HEK293 (cell line): ENCODE results near the gene IL5RA.

Experiments used
- ZNF362 ChIP-seq: fragments of 450-650 bp; formaldehyde crosslinking; IDR thresholded peaks from 2 replicates; pipeline ENCODE4 v1.5.1; 2016; ENCODE audit warnings: missing biosample characterization, missing genetic modification characterization
- ZNF416 ChIP-seq: fragments of 450-650 bp; formaldehyde crosslinking; IDR thresholded peaks from 2 replicates; pipeline ENCODE4 v1.5.1; 2016; ENCODE audit warnings: missing biosample characterization, missing genetic modification characterization
- ZNF76 ChIP-seq: fragments of 450-650 bp; formaldehyde crosslinking; IDR thresholded peaks from 2 replicates; pipeline ENCODE4; 2016; ENCODE audit warnings: low read depth, missing biosample characterization, missing genetic modification characterization, borderline replicate concordance
- ZSCAN4 ChIP-seq: fragments of 450-650 bp; formaldehyde crosslinking; IDR thresholded peaks from 2 replicates; pipeline ENCODE4 v1.5.1; 2017; ENCODE audit warnings: missing biosample characterization, missing genetic modification characterization
- TF ChIP-seq, protein P1 (sequence below): IDR thresholded peaks from 2 replicates; pipeline ENCODE4 v1.6.1; 2011; ENCODE audit warnings: mild to moderate bottlenecking, low read depth, low read length, borderline replicate concordance
- TF ChIP-seq, protein P2 (sequence below): fragments of 450-650 bp; formaldehyde crosslinking; IDR thresholded peaks from 2 replicates; pipeline ENCODE4; 2016; ENCODE audit warnings: missing biosample characterization, missing genetic modification characterization
- TF ChIP-seq, protein P3 (sequence below): fragments of 450-650 bp; formaldehyde crosslinking; IDR thresholded peaks from 2 replicates; pipeline ENCODE4 v1.5.1; 2016; ENCODE audit warnings: missing biosample characterization, missing genetic modification characterization
- TF ChIP-seq, protein P4 (sequence below): fragments of 450-650 bp; formaldehyde crosslinking; IDR thresholded peaks from 2 replicates; pipeline ENCODE4 v1.5.1; 2016; ENCODE audit warnings: missing biosample characterization, missing genetic modification characterization

DNA sequence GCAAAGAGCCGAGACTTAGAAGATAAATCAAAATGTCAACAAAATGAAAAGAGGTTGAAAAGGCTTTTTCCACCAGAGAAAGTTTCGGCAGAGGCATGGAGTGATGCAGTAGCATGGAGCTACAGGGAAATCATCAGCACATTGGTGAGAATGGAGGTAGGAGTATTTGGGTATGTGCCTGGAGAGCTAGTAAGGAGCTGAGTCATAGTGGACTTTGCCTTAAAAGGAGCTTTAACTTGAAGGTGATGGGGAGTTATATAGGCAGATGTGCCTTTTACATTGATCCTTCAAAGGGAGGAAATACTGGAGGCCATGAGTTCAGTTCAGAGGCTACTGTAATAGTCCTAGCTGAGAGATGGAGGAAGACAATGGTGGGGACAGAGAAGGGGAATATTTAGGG is 44.3 kb downstream of the IL5RA start:
- TF ChIP-seq, protein P1, sequence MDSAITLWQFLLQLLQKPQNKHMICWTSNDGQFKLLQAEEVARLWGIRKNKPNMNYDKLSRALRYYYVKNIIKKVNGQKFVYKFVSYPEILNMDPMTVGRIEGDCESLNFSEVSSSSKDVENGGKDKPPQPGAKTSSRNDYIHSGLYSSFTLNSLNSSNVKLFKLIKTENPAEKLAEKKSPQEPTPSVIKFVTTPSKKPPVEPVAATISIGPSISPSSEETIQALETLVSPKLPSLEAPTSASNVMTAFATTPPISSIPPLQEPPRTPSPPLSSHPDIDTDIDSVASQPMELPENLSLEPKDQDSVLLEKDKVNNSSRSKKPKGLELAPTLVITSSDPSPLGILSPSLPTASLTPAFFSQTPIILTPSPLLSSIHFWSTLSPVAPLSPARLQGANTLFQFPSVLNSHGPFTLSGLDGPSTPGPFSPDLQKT: no peak
- no peak for TF ChIP-seq ZNF416 (tag by site-specific recombination)
- TF ChIP-seq, protein P2, sequence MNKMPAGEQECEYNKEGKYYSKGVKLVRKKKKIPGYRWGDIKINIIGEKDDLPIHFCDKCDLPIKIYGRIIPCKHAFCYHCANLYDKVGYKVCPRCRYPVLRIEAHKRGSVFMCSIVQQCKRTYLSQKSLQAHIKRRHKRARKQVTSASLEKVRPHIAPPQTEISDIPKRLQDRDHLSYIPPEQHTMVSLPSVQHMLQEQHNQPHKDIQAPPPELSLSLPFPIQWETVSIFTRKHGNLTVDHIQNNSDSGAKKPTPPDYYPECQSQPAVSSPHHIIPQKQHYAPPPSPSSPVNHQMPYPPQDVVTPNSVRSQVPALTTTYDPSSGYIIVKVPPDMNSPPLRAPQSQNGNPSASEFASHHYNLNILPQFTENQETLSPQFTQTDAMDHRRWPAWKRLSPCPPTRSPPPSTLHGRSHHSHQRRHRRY (tag by site-specific recombination): no peak
- no peak for TF ChIP-seq ZNF362 (tag by site-specific recombination)
- TF ChIP-seq, protein P3, sequence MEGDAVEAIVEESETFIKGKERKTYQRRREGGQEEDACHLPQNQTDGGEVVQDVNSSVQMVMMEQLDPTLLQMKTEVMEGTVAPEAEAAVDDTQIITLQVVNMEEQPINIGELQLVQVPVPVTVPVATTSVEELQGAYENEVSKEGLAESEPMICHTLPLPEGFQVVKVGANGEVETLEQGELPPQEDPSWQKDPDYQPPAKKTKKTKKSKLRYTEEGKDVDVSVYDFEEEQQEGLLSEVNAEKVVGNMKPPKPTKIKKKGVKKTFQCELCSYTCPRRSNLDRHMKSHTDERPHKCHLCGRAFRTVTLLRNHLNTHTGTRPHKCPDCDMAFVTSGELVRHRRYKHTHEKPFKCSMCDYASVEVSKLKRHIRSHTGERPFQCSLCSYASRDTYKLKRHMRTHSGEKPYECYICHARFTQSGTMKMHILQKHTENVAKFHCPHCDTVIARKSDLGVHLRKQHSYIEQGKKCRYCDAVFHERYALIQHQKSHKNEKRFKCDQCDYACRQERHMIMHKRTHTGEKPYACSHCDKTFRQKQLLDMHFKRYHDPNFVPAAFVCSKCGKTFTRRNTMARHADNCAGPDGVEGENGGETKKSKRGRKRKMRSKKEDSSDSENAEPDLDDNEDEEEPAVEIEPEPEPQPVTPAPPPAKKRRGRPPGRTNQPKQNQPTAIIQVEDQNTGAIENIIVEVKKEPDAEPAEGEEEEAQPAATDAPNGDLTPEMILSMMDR (tag by site-specific recombination): no peak
- TF ChIP-seq, protein P4, sequence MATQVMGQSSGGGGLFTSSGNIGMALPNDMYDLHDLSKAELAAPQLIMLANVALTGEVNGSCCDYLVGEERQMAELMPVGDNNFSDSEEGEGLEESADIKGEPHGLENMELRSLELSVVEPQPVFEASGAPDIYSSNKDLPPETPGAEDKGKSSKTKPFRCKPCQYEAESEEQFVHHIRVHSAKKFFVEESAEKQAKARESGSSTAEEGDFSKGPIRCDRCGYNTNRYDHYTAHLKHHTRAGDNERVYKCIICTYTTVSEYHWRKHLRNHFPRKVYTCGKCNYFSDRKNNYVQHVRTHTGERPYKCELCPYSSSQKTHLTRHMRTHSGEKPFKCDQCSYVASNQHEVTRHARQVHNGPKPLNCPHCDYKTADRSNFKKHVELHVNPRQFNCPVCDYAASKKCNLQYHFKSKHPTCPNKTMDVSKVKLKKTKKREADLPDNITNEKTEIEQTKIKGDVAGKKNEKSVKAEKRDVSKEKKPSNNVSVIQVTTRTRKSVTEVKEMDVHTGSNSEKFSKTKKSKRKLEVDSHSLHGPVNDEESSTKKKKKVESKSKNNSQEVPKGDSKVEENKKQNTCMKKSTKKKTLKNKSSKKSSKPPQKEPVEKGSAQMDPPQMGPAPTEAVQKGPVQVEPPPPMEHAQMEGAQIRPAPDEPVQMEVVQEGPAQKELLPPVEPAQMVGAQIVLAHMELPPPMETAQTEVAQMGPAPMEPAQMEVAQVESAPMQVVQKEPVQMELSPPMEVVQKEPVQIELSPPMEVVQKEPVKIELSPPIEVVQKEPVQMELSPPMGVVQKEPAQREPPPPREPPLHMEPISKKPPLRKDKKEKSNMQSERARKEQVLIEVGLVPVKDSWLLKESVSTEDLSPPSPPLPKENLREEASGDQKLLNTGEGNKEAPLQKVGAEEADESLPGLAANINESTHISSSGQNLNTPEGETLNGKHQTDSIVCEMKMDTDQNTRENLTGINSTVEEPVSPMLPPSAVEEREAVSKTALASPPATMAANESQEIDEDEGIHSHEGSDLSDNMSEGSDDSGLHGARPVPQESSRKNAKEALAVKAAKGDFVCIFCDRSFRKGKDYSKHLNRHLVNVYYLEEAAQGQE (tag by site-specific recombination): no peak
- TF ChIP-seq ZSCAN4 (tag by site-specific recombination): no peak
- no peak for TF ChIP-seq ZNF76 (tag by site-specific recombination)
